Upper lobe of left lung (tissue), 4 donors: ENCODE measurements around the gene RNF111.

Experiments
- CTCF ChIP-seq, 6 experiments: fragments of 450-650 bp in 4 of 6; fragments of 200-600 bp in 2 of 6; sonication (generic) in 2 of 6; IDR thresholded peaks; one replicate each; pipeline ENCODE4 v1.5.1; 2016 to 2019; ENCODE audit warnings: antibody characterized with exemption in 6 of 6
- EP300 ChIP-seq, 4 donors: sonication (generic); formaldehyde crosslinking; IDR thresholded peaks; one replicate each; pipeline ENCODE4 v1.5.1; 2017; ENCODE audit warnings: antibody characterized with exemption in 4 of 4, control low read depth in 2 of 4
- POLR2A ChIP-seq, 4 donors: fragments of 450-650 bp; IDR thresholded peaks; one replicate each; pipeline ENCODE4 v1.5.1; 2016 to 2017; ENCODE audit warnings: antibody characterized with exemption in 4 of 4, mild to moderate bottlenecking in 2 of 4
- POLR2AphosphoS5 ChIP-seq, 2 donors: sonication (generic); formaldehyde crosslinking; IDR thresholded peaks; one replicate each; pipeline ENCODE4 v1.5.1; 2017; ENCODE audit warnings: antibody characterized with exemption in 2 of 2

GRCh38 chr15:58967479-58967878 is 20.0 kb upstream of the RNF111 start:
- TF ChIP-seq CTCF (IDR thresholded peaks at IDR 0.05) (no peak), POLR2AphosphoS5 (IDR thresholded peaks at IDR 0.05) (no peak), POLR2A (IDR thresholded peaks at IDR 0.05) (no peak), EP300 (IDR thresholded peaks at IDR 0.05) (no peak)
